ENCODE results near the gene MIX23. TPM values are rescaled to one million over a fixed set of nuclear protein-coding genes. Genes with fewer than 3 reads are reported as not detected.

Gene MIX23
- total RNA-seq, 4 donors from 2014 or later = 6.1 to 19.3 (median 12.0) TPM

DNA sequence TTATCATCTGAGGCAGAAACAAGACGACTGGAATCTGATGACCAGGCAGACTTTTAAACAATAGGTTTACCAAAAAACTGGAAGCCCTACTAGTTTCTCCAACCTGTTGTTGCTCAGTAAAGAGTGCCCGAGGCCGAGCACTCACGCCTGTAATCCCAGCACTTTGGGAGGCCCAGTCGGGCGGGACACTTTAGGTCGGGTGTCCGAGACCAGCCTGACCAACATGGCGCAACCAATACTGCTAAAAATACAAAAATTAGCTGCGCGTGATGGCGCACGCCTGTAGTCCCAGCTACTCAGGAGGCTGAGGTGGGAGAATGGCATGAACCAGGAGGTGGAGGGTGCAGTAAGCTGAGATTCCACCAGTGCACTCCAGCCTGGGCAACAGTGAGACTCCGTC is 33.9 kb upstream of the MIX23 start:
- 29 to 41% methylated on average over 14 of the region's 14 CpGs for WGBS, 2 donors
- intact Hi-C loops (cut with DNase I; ENCODE audit: low total_unique reads) = no loop called here
- no peak overlapping the region for H3K4me3 ChIP-seq (ENCODE audit: low read depth, poor library complexity, severe bottlenecking)
- no peak for TF ChIP-seq POLR2A (IDR thresholded peaks at IDR 0.05)
- TF ChIP-seq, protein P1, sequence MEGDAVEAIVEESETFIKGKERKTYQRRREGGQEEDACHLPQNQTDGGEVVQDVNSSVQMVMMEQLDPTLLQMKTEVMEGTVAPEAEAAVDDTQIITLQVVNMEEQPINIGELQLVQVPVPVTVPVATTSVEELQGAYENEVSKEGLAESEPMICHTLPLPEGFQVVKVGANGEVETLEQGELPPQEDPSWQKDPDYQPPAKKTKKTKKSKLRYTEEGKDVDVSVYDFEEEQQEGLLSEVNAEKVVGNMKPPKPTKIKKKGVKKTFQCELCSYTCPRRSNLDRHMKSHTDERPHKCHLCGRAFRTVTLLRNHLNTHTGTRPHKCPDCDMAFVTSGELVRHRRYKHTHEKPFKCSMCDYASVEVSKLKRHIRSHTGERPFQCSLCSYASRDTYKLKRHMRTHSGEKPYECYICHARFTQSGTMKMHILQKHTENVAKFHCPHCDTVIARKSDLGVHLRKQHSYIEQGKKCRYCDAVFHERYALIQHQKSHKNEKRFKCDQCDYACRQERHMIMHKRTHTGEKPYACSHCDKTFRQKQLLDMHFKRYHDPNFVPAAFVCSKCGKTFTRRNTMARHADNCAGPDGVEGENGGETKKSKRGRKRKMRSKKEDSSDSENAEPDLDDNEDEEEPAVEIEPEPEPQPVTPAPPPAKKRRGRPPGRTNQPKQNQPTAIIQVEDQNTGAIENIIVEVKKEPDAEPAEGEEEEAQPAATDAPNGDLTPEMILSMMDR (IDR thresholded peaks at IDR 0.05) = no peak
- DNase-seq (ENCODE audit: low spot score in 2 of 2) = no peak

- peak; percentile 98 to 100 for DNase-seq (ENCODE audit: low spot score in 2 of 2)
- intact Hi-C loops (cut with DNase I; ENCODE audit: low total_unique reads) = no loop called here
- TF ChIP-seq, protein P1 (IDR thresholded peaks at IDR 0.05) = no peak
- TF ChIP-seq POLR2A (IDR thresholded peaks at IDR 0.05) = peak in 1 of 2 donors; percentile 41
- H3K4me3 ChIP-seq (ENCODE audit: low read depth, poor library complexity, severe bottlenecking) = peak within 1 kb of the TSS; percentile 61
- 0 to 1% methylated on average over 48 of the region's 48 CpGs for WGBS, 2 donors
Measured at GRCh38 chr3:122415762-122416654, 33.0 kb upstream of the MIX23 start, which contains the start of gene WDR5B. TSS of gene WDR5B (minus strand) at chr3:122416062. CDS start at chr3:122415528, 534 bp downstream.

DNA sequence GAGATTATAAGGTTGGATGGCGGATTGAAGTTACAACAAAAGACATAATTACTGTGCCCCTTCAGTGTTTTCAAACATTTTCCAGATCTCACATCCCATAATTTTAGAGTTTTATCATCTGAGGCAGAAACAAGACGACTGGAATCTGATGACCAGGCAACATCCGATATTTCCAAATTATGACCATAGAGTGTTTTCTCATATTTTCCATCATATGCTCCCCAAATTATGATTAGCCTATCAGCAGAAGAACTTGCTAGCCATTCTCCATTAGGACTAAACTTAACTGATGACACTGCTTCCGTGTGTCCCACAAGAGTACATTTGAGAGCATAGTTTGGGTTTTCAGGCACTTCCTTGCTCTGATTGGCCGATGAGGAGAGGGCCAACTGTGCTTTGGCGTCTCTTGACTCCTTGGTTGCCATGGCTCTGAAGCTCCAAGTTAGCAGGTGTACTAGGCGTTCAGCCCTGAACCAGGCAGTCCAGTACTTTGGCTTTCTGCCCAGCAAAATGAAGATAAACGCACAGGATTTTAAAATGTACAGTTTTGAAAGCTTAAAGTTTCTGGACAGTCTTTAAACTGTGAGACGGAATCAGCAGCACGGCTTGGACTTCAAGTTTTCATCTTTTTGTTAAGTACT is 32.2 kb upstream of the MIX23 start:
- H3K4me3 ChIP-seq (ENCODE audit: low read depth, poor library complexity, severe bottlenecking) = peak overlapping the region; percentile 61
- no peak for DNase-seq (ENCODE audit: low spot score in 2 of 2)
- intact Hi-C loops (cut with DNase I; ENCODE audit: low total_unique reads) = no loop called here
- WGBS, 2 donors = 21 to 23% methylated on average over 10 of the region's 10 CpGs
- no peak for TF ChIP-seq POLR2A (IDR thresholded peaks at IDR 0.05)
- TF ChIP-seq, protein P1 (IDR thresholded peaks at IDR 0.05) = no peak

- WGBS, 2 donors = 72 to 74% methylated on average over 3 of the region's 3 CpGs
- no peak overlapping the region for H3K4me3 ChIP-seq (ENCODE audit: low read depth, poor library complexity, severe bottlenecking)
- TF ChIP-seq, protein P1 (IDR thresholded peaks at IDR 0.05) = no peak
- TF ChIP-seq POLR2A (IDR thresholded peaks at IDR 0.05) = no peak
- no peak for DNase-seq (ENCODE audit: low spot score in 2 of 2)
- intact Hi-C loops (cut with DNase I; ENCODE audit: low total_unique reads) = no loop called here
Measured at GRCh38 chr3:122414391-122414790, 31.4 kb upstream of the MIX23 start.

- intact Hi-C loops (cut with DNase I; ENCODE audit: low total_unique reads) = no loop called here
Measured at GRCh38 chr3:122410639-122411038, 27.6 kb upstream of the MIX23 start.

More at GRCh38 chr3:122410639-122411038, 27.6 kb upstream of the MIX23 start:
- no peak for DNase-seq (ENCODE audit: low spot score in 2 of 2)
- no peak for TF ChIP-seq POLR2A (IDR thresholded peaks at IDR 0.05)
- TF ChIP-seq, protein P1 (IDR thresholded peaks at IDR 0.05) = no peak
- no peak overlapping the region for H3K4me3 ChIP-seq (ENCODE audit: low read depth, poor library complexity, severe bottlenecking)
- 85 to 86% methylated on average over 6 of the region's 6 CpGs for WGBS, 2 donors
